Retinal pigment epithelial cell (primary cell): ENCODE measurements around the gene CRB3.

Experiments
- DNase-seq: peaks from one replicate; pipeline ENCODE4 v3.0.0-alpha.2; 2010; ENCODE audit warnings: low read depth
- H3K4me3 ChIP-seq: 2 replicates; pipeline ENCODE4 v1.5.1; 2011; ENCODE audit warnings: mild to moderate bottlenecking, low read length, control low read depth, moderate library complexity
- CTCF ChIP-seq: conservative IDR thresholded peaks from 2 replicates; pipeline ENCODE4 v1.5.1; 2011; ENCODE audit warnings: low read depth, low read length, control low read depth, inconsistent platforms

Gene CRB3

GRCh38 chr19:6421075-6422014 lies 42.7 kb upstream of the CRB3 start:
- H3K4me3 ChIP-seq = no peak overlapping the region
- no peak for DNase-seq
- no peak for TF ChIP-seq CTCF

- DNase-seq = no peak
- TF ChIP-seq CTCF = no peak
- H3K4me3 ChIP-seq = peak overlapping the region; percentile 98
These were observed 40.4 kb upstream of the CRB3 start for GRCh38 chr19:6423499-6424194.

GRCh38 chr19:6424195-6424938 lies 39.7 kb upstream of the CRB3 start, which contains the start of gene KHSRP:
TSS of gene KHSRP (minus strand) at chr19:6424811. CDS start at chr19:6424701, 110 bp downstream.
- DNase-seq = no peak
- no peak for TF ChIP-seq CTCF
- peak within 1 kb of the TSS; percentile 98 for H3K4me3 ChIP-seq

- TF ChIP-seq CTCF = no peak
- no peak overlapping the region for H3K4me3 ChIP-seq
- peak; percentile 100 for DNase-seq
These were observed 38.9 kb upstream of the CRB3 start for GRCh38 chr19:6424939-6425731.

- DNase-seq = no peak
- no peak overlapping the region for H3K4me3 ChIP-seq
- peak; percentile 16 for TF ChIP-seq CTCF
These were observed 38.1 kb upstream of the CRB3 start for GRCh38 chr19:6425732-6426620.
